Stimulated activated CD8-positive, alpha-beta memory T cell treated with anti-CD3 and anti-CD28 coated beads, Interleukin-15, amount 100 ng/mL, for 48 hours (primary cell): Measurements from ENCODE around the gene ZNF322.
A peak's percentile ranks its signal among the peaks of the same experiment; 100 is the strongest.

ENCODE experiments used
- DNase-seq, 2 donors: peaks; one replicate each; pipeline ENCODE4 v3.0.0-alpha.2; 2020; ENCODE audit warnings: low read depth in 2 of 2

ZNF322 gene

GRCh38 chr6:26613689-26614683, 45.6 kb downstream of the ZNF322 start:
- DNase-seq: no peak

- DNase-seq: no peak
Observed at GRCh38 chr6:26613201-26613600, 46.3 kb downstream of the ZNF322 start.

- DNase-seq: no peak
Observed at GRCh38 chr6:26611599-26611998, 47.9 kb downstream of the ZNF322 start.

DNA sequence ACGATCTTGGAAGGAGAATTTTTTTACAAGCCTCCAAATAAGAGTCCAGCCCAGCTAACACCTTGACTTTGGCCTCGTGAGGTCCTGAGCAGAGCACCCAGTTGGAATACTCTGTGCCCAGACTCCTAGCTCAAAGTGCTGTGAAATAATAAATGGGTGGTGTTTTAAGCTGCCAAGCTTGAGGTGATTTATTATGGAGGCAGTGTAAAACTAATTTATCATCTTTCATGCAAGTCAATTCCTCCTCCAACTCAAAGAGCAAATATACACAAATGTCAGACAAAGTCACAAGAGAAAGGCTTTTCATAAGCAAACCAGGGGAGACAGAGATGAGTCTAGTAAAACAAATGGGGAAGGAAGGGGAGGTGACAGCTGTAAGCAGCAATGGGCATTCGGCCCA, 50.1 kb downstream of the ZNF322 start:
- no peak for DNase-seq

GRCh38 chr6:26607434-26608230, 51.9 kb downstream of the ZNF322 start:
- DNase-seq: peak in 1 of 2 donors; percentile 25

DNA sequence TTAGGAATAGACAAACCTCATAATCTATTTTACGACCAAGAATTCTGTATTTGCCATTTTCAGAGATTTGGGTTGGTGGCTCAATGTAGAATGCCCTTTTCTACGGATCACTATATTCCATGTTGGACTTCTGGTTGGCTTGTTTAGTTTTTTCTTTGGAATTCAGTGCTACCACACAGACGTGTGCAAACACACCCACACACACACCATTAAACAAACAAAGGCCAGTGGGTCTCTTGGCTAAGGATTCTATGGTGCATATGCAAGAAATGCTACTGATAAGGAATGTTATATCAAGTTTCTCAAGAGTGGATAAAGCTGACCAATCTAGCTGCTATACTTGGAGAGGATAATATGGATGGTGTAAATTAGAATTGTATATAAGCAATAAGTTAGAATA, 54.7 kb downstream of the ZNF322 start:
- no peak for DNase-seq

DNA sequence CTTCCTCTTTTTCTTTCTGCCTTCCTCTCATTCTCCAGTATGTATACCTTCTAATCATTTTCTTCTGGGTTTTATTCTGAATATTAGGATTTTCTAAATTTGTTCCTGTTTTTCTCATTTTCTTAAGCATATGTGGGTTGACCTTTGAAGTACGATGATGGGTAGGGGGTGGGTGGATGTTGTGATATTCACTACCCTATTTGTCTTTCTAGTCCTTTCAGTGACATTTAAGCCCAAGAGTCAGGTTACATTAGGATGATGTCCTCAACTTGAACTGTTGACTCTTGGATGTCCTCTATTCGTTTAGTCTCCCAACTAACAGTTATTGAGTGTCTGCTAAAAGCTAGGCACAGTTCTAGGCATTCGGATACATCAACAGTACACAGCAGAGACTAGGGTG, 55.5 kb downstream of the ZNF322 start:
- DNase-seq: no peak

GRCh38 chr6:26602262-26602661, 57.3 kb downstream of the ZNF322 start:
- no peak for DNase-seq

DNA sequence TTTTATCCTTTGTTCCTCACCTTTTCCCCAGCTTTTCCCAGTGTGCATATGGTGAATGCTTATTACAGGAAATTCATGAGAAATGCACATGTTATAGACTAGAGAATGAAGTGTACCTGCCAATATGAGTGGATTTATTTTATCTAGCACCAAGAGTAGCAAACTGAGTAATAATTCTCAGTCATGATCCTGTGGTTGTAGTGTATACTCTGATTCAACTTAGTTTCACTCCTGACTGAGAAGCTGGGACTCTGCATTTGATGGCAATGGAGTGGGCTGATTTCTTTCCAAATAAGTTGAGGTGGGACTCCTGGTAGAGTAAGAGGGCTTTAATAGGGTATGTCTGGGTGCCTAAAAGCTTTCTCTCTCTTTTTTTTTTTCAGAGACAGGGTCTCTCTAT, 58.8 kb downstream of the ZNF322 start:
- DNase-seq: no peak

GRCh38 chr6:26599591-26599990, 60.0 kb downstream of the ZNF322 start:
- DNase-seq: no peak

GRCh38 chr6:26599134-26599533, 60.4 kb downstream of the ZNF322 start:
- no peak for DNase-seq

DNA sequence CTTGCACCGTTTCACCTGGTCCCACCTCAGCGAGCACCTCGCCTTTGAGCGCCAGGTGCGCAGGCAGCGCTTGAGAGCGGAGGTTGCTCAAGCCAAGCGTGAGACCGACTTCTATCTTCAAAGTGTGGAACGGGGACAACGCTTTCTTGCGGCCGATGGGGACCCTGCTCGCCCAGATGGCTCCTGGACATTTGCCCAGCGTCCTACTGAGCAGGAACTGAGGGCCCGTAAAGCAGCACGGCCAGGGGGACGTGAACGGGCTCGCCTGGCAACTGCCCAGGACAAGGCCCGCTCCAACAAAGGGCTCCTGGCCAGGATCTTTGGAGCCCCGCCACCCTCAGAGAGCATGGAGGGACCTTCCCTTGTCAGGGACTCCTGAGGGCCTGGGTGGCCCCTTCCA, 61.3 kb downstream of the ZNF322 start:
- DNase-seq: no peak

- DNase-seq: no peak
Observed at GRCh38 chr6:26597821-26598220, 61.7 kb downstream of the ZNF322 start.

DNA sequence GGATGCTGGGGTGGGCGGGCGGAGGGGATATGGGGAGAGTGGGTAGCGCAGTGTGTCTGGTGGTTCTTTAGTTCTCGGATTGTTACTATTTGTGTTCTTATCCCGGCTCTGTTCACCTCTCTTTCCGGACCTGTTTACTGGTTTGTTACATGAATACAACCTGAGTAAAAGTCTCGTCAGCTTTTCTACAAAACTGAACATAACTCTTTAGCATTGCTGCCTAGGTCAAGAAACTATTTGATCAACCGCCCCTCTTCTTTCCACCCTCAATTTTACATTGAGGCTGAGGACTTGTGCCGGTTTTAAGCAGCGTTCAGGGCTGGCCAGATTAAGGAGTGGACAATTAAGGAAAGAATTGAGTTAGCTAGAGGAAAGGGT, 62.2 kb downstream of the ZNF322 start:
- DNase-seq: no peak

DNA sequence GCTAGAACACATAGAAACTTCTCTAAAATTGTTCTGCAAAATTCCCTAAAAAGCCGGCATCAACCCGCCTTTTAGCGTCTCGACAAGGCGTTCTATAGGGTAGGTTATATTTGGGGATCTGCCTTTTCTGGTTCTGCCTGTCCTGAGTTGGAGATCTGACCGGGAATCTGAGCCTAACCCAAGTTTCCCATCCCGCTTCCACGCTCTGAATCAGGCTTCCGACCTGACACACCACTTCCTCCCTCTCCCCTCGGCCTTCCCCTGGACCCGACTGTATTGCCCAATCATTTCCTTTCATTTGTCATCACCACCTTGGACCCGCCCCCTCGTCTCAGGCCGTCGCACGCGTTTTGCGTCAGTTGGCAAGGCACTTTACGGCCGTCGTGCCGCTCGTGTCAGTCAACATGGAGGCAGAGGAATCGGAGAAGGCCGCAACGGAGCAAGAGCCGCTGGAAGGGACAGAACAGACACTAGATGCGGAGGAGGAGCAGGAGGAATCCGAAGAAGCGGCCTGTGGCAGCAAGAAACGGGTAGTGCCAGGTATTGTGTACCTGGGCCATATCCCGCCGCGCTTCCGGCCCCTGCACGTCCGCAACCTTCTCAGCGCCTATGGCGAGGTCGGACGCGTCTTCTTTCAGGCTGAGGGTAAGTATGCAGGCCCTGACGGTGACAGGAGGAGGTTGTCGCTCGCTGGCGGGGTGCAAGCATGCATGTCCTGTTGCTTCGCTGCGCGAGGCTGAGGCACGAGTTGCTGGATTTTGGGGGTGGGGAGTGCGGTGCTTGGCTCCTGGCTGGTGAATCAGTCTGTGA, 62.8 kb downstream of the ZNF322 start, which contains the start of gene ABT1:
Gene ABT1, plus strand, starts transcription at position 375 of the 810 bp plus-strand sequence. Its CDS starts 30 bp downstream, at position 405.
- peak; percentile 93 to 95 for DNase-seq

- DNase-seq: peak; percentile 76 to 77
Observed at GRCh38 chr6:26595669-26596269, 63.8 kb downstream of the ZNF322 start.

GRCh38 chr6:26594730-26595632, 64.6 kb downstream of the ZNF322 start:
- no peak for DNase-seq

- DNase-seq: no peak
Observed at GRCh38 chr6:26594131-26594498, 65.4 kb downstream of the ZNF322 start.

DNA sequence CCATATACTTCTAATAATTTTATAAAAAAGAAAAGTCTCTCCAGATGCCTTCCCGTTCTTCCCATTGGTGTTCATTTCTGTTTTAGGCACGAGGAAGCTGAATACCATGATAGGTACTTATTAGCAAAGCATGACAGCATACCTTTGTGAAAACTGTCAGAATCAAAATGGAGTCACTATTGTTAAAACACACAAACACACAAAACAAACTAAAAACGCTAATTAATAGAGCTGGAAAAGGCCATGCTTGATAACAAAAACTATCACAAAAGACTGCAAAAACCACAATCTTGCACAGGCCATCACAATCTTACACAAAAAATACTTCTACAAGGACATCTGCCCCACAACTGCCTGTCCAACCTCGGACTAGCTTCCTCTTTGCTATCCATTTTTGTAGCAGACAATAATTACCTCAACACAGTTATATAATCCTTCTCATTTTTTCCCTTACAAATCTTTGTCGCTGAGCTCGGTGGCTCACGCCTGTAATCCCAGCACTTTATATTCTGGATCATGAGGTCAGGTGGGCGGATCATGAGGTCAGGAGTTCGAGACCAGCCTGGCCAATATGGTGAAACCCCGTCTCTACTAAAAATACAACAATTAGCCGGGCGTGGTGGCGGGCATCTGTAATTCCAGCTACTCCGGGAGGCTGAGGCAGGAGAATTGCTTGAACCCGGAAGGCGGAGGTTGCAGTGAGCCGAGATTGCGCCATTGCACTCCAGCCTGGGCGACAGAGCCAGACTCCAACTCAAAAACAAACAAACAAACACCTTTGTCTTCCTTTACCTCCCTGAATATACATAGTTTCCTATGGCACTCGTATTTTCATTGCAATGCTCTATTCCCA, 66.0 kb downstream of the ZNF322 start:
- no peak for DNase-seq
